ENCODE data around the gene MAP2. TPM values are rescaled to one million over a fixed set of nuclear protein-coding genes. Genes with fewer than 3 reads are reported as not detected.

The MAP2 gene
- total RNA-seq, 2 experiments from 2014 or later, result 0.12 TPM; not detected in 1

DNA sequence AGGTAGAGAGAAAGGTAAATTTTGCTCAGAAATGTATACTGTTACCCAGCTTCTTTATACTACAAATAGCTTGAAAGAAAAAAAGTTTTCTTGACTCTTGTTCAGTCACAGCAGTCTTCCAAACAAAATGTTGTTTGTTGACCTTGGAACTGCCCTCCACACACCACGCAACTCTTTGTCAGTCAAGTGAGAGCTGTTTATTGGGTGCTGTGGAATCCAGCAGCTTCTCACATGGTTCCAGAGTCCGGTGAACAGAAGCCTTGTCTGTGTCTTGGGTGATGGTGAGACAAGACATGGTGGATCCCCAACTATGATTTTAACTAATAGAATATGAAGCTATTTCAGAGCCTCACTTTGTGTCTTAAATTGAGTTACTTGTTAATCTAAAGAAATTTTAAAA lies 112.5 kb downstream of the MAP2 start:
- no peak overlapping the region for H3K4me3 Mint-ChIP-seq
- no peak for DNase-seq
- no peaks in the 10 kb centered on the region for H3K9me3 Mint-ChIP-seq
- ChIA-PET CTCF (no interaction called here), POLR2A (no interaction called here)
- H3K27ac Mint-ChIP-seq, result no peak overlapping the region
- no peaks in the 10 kb centered on the region for H3K27me3 Mint-ChIP-seq
- no peaks in the 10 kb centered on the region for H3K36me3 Mint-ChIP-seq (ENCODE audit: low read depth)
- no peaks in the 10 kb centered on the region for H3K4me1 Mint-ChIP-seq

DNA sequence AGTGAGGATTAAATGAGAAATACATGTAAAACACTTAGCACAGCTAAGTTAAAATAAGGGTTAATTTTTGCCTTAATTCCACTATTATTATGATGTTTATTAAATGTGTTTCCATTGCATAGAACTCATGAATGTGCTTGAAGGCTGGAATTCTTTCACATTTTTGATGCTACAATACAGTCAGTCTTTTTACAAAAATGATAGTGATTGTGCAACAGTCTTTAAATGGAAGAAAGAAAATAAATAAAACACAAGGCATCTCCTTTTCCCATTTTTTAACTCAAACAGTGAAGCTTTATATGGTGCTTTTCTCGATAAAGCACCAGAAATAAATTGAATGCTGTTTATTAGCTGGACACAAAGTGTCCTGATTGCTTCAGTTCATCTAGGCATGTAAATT lies 123.9 kb downstream of the MAP2 start:
- Mint-ChIP-seq H3K9me3 (no peaks in the 10 kb centered on the region), H3K36me3 (ENCODE audit: low read depth) (no peaks in the 10 kb centered on the region), H3K27ac (no peak overlapping the region), H3K4me1 (no peaks in the 10 kb centered on the region), H3K4me3 (no peak overlapping the region), H3K27me3 (no peaks in the 10 kb centered on the region)
- DNase-seq, result no peak
- ChIA-PET POLR2A (no interaction called here), CTCF (no interaction called here)

DNA sequence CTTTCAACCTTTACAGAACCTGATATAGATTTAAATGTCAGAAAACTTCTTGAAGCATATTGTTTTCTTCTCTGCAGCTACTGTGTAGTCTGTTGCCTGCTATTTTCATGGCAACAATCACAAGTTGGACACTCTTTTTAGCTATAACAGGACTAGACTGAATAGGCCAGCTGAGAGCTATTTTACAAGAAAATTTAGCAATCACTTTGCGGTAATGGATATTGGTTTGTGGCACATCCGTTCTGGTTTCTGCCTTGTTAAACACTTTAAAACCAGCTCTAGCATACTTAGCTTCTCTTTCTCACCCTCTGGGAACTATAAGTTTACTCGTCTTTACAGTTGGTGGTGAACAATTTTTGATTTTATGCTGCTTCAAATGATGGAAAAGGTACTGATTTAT lies 125.7 kb downstream of the MAP2 start:
- Mint-ChIP-seq H3K27ac (no peak overlapping the region), H3K36me3 (ENCODE audit: low read depth) (no peaks in the 10 kb centered on the region), H3K9me3 (no peaks in the 10 kb centered on the region), H3K4me1 (no peaks in the 10 kb centered on the region), H3K4me3 (no peak overlapping the region), H3K27me3 (no peaks in the 10 kb centered on the region)
- CTCF ChIA-PET, result no interaction called here
- DNase-seq, result no peak
- POLR2A ChIA-PET, result no interaction called here

DNA sequence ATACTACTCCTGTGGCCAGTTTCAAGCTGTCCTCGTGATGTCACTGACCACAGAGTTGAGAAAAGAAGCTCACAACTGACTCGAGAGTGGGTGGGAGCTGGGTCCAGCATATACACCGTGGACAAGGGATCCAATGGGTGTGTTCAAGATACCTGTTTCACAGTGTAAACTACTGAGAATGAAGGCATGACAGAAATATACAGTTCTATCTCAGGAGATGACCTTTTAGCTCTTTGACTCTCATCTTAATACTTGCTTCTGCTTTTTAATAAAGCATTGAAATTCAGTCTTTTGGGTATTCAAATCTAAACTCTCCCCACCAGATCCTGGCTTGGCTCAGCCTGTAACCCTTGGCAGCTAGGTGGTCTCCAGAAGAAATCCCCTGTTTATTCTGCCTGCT lies 130.1 kb downstream of the MAP2 start:
- H3K27ac Mint-ChIP-seq, result no peak overlapping the region
- H3K36me3 Mint-ChIP-seq (ENCODE audit: low read depth), result no peaks in the 10 kb centered on the region
- CTCF ChIA-PET, result no interaction called here
- H3K4me1 Mint-ChIP-seq, result no peaks in the 10 kb centered on the region
- DNase-seq, result no peak
- no peaks in the 10 kb centered on the region for H3K27me3 Mint-ChIP-seq
- POLR2A ChIA-PET, result no interaction called here
- no peaks in the 10 kb centered on the region for H3K9me3 Mint-ChIP-seq
- no peak overlapping the region for H3K4me3 Mint-ChIP-seq

DNA sequence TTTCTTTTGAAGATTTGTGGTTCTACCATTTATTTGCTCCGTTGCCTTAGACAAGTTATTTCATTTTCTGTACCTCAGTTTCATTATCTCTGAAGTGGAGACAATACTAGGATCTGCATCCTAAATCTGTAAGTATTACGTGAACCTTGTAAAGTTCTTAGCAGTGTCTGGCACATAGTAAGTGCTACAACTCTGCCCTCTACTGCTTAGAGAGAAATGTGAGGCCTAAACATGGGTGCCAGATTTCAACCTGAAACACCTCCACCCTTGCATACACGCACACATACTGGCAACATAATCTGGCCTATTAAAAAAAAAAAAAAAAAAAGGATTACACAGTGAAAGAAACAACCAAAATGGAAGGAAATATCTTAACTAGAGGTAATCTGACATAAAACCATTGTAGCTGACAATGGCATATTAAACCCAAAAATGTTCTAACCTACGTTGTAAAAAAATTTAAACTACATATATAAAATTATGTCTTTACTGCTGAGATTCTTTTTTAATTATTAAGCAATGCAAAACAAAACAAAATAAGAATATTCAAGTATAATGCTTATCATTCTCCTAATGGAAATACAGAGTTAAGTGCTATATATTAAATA lies 132.6 kb downstream of the MAP2 start:
- no peaks in the 10 kb centered on the region for H3K27me3 Mint-ChIP-seq
- no peak overlapping the region for H3K4me3 Mint-ChIP-seq
- CTCF ChIA-PET, result no interaction called here
- H3K27ac Mint-ChIP-seq, result no peak overlapping the region
- H3K4me1 Mint-ChIP-seq, result no peaks in the 10 kb centered on the region
- H3K9me3 Mint-ChIP-seq, result no peaks in the 10 kb centered on the region
- H3K36me3 Mint-ChIP-seq (ENCODE audit: low read depth), result no peaks in the 10 kb centered on the region
- DNase-seq, result no peak
- POLR2A ChIA-PET, result no interaction called here

DNA sequence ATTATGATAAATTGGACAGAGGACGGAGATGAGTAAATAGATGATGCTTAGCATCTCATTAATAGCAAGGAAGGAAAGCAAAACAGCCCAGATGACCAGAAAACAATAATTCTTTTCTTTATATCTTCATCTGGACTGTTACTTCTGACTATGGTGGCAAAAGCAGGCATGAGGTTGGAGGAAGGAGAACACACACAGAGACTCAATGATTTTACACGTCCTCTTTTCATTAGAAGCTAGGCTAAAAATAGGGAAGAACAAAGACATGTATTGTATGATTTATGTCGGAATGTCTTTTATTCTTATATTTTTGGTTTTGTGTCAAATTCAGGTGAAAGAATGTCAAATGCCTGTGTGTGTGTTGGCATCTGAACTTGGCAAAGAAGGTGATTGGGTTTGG lies 137.1 kb downstream of the MAP2 start:
- Mint-ChIP-seq H3K27me3 (no peaks in the 10 kb centered on the region), H3K36me3 (ENCODE audit: low read depth) (no peaks in the 10 kb centered on the region), H3K4me1 (no peaks in the 10 kb centered on the region), H3K4me3 (no peak overlapping the region), H3K27ac (no peak overlapping the region), H3K9me3 (no peaks in the 10 kb centered on the region)
- DNase-seq, result no peak
- CTCF ChIA-PET, result no interaction called here
- POLR2A ChIA-PET, result no interaction called here

DNA sequence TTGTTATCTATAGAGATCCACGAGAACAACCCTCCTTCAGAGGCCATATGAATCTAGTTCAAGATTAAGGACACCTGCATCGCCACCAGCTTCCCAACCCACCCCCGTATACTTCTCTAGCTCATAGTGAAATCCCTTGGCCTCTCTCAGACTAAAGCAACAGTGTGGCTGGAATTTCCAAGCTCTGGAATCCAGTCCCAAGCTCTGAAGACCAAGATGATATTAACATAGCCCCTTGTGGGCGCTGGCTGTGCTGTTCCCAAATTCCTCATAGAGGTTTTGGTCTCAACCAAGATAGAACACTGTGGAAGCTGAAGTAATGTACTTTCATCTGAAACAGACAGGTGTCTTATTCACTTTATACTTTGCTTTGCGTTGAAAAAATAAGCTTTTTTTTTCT lies 139.6 kb downstream of the MAP2 start:
- Mint-ChIP-seq H3K4me3 (no peak overlapping the region), H3K9me3 (no peaks in the 10 kb centered on the region), H3K4me1 (no peaks in the 10 kb centered on the region), H3K36me3 (ENCODE audit: low read depth) (no peaks in the 10 kb centered on the region), H3K27ac (no peak overlapping the region), H3K27me3 (no peaks in the 10 kb centered on the region)
- no peak for DNase-seq
- ChIA-PET CTCF (no interaction called here), POLR2A (no interaction called here)

DNA sequence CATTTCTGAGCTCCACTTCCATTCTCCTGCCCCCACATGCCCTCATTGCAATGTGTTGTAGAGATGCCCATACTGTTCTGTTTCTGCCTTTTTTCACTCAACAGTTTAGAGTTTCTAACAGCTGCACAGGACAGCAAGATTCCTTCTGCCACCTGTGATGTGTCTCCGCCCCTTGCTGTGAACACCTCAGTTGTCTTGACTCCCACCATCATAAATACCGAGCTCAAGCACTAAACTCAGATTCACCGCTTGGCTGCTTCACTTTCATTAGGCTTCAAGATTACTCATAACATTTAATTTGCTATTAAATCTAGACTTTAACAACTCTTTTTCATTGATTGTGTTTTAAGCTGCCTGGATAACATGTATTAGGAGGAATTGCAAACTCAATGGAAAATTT lies 141.0 kb downstream of the MAP2 start:
- no peaks in the 10 kb centered on the region for H3K4me1 Mint-ChIP-seq
- H3K27me3 Mint-ChIP-seq, result no peaks in the 10 kb centered on the region
- POLR2A ChIA-PET, result no interaction called here
- no peaks in the 10 kb centered on the region for H3K9me3 Mint-ChIP-seq
- no peak for DNase-seq
- no peaks in the 10 kb centered on the region for H3K36me3 Mint-ChIP-seq (ENCODE audit: low read depth)
- CTCF ChIA-PET, result no interaction called here
- H3K27ac Mint-ChIP-seq, result no peak overlapping the region
- H3K4me3 Mint-ChIP-seq, result no peak overlapping the region

DNA sequence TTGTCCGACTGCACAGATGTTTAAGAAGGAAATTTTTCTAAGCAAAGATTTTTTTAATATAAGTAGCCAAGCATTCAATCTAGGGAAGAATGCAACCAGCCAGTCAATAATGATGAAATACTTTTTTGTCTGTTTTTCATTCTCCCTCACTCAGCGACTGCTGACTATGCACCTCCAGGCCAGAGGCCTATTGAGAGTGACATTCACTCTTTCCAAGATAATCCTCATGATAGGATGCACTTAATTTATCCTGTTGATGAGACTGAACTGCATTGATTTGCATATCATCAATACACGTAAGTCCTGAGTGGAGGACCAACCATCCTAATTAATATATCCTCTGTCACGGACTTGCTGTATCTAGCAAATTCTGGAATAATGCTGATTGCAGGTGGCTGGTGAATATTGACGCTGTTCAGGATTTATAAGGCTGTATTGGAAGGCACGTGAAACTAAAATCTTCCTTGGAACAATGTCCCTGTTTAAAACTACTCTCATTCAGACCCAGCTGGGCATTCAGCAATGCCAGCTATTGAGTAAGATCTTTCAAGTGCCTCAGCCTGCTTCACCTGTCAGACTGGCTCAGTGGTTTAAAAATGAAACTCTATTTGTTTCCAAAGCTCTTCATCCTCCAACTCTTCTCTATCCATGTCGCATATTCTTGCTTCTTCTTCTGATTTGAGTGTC lies 142.2 kb downstream of the MAP2 start:
- no peaks in the 10 kb centered on the region for H3K27me3 Mint-ChIP-seq
- CTCF ChIA-PET, result no interaction called here
- no peak overlapping the region for H3K27ac Mint-ChIP-seq
- no peaks in the 10 kb centered on the region for H3K36me3 Mint-ChIP-seq (ENCODE audit: low read depth)
- POLR2A ChIA-PET, result no interaction called here
- no peak for DNase-seq
- no peak overlapping the region for H3K4me3 Mint-ChIP-seq
- no peaks in the 10 kb centered on the region for H3K9me3 Mint-ChIP-seq
- no peaks in the 10 kb centered on the region for H3K4me1 Mint-ChIP-seq

DNA sequence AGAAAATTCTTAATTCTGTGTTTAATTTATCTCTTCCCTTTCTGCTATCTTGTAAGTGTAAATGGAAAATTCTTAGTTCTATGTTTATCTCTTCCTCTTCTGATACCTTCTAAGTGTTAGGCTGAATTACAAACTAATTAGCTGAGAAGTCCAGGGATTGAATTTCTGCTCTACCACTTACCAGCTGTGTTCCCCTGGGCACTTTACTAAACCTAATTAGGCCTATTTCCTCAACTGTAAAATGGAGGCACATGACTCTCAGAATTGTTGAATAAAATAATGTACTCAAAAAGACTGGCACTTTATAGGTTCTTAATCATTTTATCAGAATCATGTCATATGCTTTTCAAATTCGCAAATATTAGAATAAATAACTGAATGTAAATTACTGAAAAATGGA lies 146.3 kb downstream of the MAP2 start:
- no peaks in the 10 kb centered on the region for H3K4me1 Mint-ChIP-seq
- CTCF ChIA-PET, result no interaction called here
- no peaks in the 10 kb centered on the region for H3K36me3 Mint-ChIP-seq (ENCODE audit: low read depth)
- DNase-seq, result no peak
- H3K27me3 Mint-ChIP-seq, result no peaks in the 10 kb centered on the region
- H3K9me3 Mint-ChIP-seq, result no peaks in the 10 kb centered on the region
- no peak overlapping the region for H3K4me3 Mint-ChIP-seq
- no peak overlapping the region for H3K27ac Mint-ChIP-seq
- POLR2A ChIA-PET, result no interaction called here

DNA sequence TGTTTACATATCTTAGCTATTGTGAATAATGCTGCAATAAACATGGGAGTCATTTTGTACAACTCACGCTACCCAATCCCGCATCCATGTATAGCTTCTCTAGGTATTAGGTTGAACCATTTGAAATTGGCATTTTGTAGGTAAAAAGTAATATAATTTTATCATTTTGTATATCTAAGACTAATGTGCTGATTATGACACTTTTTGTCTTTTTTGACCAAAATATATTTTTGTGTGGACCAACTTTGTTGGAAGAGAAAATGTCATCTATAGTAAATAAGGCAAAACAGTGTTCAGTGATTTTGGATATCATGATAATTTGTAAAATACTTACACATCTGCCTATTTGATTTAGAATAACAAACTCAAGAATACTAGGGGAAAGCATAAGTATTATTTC lies 150.7 kb downstream of the MAP2 start:
- H3K27ac Mint-ChIP-seq, result no peak overlapping the region
- no peaks in the 10 kb centered on the region for H3K27me3 Mint-ChIP-seq
- DNase-seq, result no peak
- H3K36me3 Mint-ChIP-seq (ENCODE audit: low read depth), result no peaks in the 10 kb centered on the region
- no peaks in the 10 kb centered on the region for H3K9me3 Mint-ChIP-seq
- no peak overlapping the region for H3K4me3 Mint-ChIP-seq
- CTCF ChIA-PET, result no interaction called here
- H3K4me1 Mint-ChIP-seq, result peaks cover 2% of the 10 kb centered on the region
- POLR2A ChIA-PET, result no interaction called here

DNA sequence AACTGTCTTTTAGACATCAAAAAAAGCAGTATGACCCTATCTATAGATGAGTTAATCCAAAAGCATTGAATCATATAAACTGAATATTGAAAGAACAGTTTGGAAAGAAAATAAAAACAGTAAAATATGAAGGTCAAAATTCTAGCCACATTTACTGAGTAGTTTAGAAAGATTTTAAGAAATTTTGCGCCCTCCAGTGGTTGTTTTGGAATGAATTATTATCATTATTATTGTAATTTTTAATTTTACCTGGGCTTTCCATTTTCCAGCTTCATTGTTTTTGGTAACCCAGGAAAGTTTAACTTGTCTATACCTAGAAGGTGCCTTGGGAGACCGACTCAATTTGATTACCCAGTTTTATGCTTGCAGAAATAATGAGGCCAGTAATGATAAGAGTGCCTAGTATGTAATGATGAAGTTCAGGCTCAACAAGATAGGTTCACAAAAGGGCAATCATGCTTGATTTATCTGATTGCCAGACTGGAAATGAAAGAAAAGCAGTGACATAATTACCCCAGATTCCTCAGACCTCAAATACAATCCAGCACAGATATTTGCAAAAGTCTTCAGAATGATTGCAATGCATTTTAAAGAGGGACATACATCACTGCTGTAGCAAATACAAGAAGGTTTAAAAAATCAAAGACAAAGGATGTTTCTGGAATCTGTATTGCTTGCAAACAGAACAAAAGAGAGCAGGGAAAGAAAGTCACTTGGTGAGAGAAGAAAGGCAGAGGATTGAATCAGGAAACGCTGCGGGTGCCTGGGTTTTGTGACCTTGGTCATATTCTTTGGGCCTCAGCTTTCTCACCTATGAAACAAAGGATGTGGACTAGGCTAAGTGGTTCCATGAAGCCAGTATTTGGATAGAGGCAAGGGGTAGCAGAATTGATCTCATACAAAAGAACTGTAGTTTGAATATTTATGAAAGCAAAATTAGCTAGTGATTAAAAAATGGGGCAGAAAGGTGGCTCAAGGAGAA lies 153.8 kb downstream of the MAP2 start:
- DNase-seq, result no peak
- H3K4me1 Mint-ChIP-seq, result peaks cover 4% of the 10 kb centered on the region
- no peaks in the 10 kb centered on the region for H3K9me3 Mint-ChIP-seq
- H3K36me3 Mint-ChIP-seq (ENCODE audit: low read depth), result no peaks in the 10 kb centered on the region
- ChIA-PET CTCF (interaction anchor here (0.7 kb wide), 1 partner anchor 286 kb away, joined by 3 read pairs; no protein-coding TSS in a partner anchor), POLR2A (no interaction called here)
- peaks cover 2% of the 10 kb centered on the region for H3K27me3 Mint-ChIP-seq
- no peak overlapping the region for H3K4me3 Mint-ChIP-seq
- H3K27ac Mint-ChIP-seq, result no peak overlapping the region

DNA sequence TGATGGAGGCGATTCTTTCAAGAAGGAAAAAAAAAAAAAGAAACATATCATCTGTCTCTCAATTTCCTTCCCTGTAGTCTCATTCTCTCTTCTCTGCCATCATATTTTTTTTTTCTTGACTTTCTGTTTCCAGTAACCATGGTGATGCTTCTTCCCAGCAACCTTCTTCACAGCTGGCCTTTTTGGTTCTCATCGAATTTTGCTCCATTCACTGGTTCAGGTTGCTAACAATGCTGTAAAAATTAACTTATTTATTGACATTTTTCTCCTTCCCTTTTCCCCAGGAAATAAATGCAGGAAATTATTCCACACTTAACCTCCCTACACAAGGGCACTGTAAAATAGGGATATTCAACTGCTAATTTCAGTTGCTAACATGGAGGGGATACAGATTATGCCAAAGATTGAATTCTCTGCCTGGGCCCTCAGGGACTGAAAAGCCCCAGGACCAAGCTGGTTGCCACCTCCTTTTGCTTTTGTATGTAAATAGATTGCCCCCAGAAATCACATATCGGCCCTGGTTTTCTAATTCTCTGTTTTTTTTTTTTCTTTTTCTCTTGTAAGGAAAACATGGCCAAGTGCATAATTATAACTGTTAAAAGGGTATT lies 154.7 kb downstream of the MAP2 start:
- no peaks in the 10 kb centered on the region for H3K9me3 Mint-ChIP-seq
- CTCF ChIA-PET, result interaction anchor here (0.7 kb wide), 1 partner anchor 285 kb away, joined by 3 read pairs; no protein-coding TSS in a partner anchor
- no peak for DNase-seq
- POLR2A ChIA-PET, result no interaction called here
- H3K4me1 Mint-ChIP-seq, result peaks cover 4% of the 10 kb centered on the region
- H3K4me3 Mint-ChIP-seq, result no peak overlapping the region
- peaks cover 2% of the 10 kb centered on the region for H3K27me3 Mint-ChIP-seq
- no peaks in the 10 kb centered on the region for H3K36me3 Mint-ChIP-seq (ENCODE audit: low read depth)
- H3K27ac Mint-ChIP-seq, result no peak overlapping the region
